ENCODE results near the gene RNASE7.

DNA sequence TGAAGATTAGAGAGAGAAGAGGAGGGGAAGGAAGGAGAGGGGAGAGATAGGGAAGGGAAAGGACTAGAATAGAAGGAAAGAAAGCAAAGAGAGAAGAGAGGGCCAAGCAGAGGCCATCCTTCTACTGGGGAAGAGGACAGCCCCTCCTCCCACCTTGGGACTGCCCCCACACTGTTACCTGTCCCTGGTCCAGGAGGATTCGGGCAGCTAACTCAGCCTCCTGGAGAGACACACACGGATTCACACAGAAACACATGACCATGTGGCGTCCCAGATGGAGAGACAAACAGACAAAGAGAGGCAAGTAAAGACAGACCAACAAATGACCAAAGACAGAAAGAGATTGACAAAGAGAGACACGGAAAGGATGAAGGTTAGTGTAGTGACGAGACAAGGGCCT is 19.5 kb upstream of the RNASE7 start:
- TF ChIP-seq, protein P1, sequence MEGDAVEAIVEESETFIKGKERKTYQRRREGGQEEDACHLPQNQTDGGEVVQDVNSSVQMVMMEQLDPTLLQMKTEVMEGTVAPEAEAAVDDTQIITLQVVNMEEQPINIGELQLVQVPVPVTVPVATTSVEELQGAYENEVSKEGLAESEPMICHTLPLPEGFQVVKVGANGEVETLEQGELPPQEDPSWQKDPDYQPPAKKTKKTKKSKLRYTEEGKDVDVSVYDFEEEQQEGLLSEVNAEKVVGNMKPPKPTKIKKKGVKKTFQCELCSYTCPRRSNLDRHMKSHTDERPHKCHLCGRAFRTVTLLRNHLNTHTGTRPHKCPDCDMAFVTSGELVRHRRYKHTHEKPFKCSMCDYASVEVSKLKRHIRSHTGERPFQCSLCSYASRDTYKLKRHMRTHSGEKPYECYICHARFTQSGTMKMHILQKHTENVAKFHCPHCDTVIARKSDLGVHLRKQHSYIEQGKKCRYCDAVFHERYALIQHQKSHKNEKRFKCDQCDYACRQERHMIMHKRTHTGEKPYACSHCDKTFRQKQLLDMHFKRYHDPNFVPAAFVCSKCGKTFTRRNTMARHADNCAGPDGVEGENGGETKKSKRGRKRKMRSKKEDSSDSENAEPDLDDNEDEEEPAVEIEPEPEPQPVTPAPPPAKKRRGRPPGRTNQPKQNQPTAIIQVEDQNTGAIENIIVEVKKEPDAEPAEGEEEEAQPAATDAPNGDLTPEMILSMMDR (conservative IDR thresholded peaks at IDR 0.05 in 1 of 2, IDR thresholded peaks at IDR 0.05 in 1 of 2; ENCODE audit: extremely low read depth in 1 of 2, insufficient read depth in 1 of 2, low read depth in 1 of 2, low read length in 2 of 2): no peak
- TF ChIP-seq EZH2 (IDR thresholded peaks at IDR 0.05; ENCODE audit: borderline replicate concordance, low read length): no peak
